Effector memory CD4-positive, alpha-beta T cell (primary cell): ENCODE data around the gene AGPAT3.

ENCODE experiments used
- DNase-seq, 3 donors: peaks; one replicate each; pipeline ENCODE4 v3.0.0-alpha.2; 2020
- H3K27ac ChIP-seq: 2 replicates; pipeline ENCODE4 v1.7.0; 2013; ENCODE audit warnings: mild to moderate bottlenecking, low read length, moderate library complexity; ENCODE audit not compliant: insufficient read depth, poor library complexity, severe bottlenecking
- H3K27me3 ChIP-seq: replicated peaks from 2 replicates; pipeline ENCODE4 v1.7.0; 2013; ENCODE audit warnings: mild to moderate bottlenecking, low read length; ENCODE audit not compliant: insufficient read depth, control insufficient read depth, poor library complexity, severe bottlenecking
- H3K36me3 ChIP-seq: 2 replicates; pipeline ENCODE4 v1.7.0; 2013; ENCODE audit warnings: mild to moderate bottlenecking, low read length, moderate library complexity; ENCODE audit not compliant: control insufficient read depth, insufficient read depth
- H3K4me1 ChIP-seq: 2 replicates; pipeline ENCODE4 v1.7.0; 2013; ENCODE audit warnings: low read length, mild to moderate bottlenecking; ENCODE audit not compliant: control insufficient read depth, insufficient read depth, poor library complexity, severe bottlenecking
- H3K4me3 ChIP-seq: 2 replicates; pipeline ENCODE4 v1.7.0; 2013; ENCODE audit warnings: low read length, low read depth, mild to moderate bottlenecking; ENCODE audit not compliant: insufficient read depth, poor library complexity, severe bottlenecking
- H3K9me3 ChIP-seq: 2 replicates; pipeline ENCODE4 v1.7.0; 2013; ENCODE audit warnings: mild to moderate bottlenecking, low read length, moderate library complexity; ENCODE audit not compliant: control insufficient read depth

Gene AGPAT3

DNA sequence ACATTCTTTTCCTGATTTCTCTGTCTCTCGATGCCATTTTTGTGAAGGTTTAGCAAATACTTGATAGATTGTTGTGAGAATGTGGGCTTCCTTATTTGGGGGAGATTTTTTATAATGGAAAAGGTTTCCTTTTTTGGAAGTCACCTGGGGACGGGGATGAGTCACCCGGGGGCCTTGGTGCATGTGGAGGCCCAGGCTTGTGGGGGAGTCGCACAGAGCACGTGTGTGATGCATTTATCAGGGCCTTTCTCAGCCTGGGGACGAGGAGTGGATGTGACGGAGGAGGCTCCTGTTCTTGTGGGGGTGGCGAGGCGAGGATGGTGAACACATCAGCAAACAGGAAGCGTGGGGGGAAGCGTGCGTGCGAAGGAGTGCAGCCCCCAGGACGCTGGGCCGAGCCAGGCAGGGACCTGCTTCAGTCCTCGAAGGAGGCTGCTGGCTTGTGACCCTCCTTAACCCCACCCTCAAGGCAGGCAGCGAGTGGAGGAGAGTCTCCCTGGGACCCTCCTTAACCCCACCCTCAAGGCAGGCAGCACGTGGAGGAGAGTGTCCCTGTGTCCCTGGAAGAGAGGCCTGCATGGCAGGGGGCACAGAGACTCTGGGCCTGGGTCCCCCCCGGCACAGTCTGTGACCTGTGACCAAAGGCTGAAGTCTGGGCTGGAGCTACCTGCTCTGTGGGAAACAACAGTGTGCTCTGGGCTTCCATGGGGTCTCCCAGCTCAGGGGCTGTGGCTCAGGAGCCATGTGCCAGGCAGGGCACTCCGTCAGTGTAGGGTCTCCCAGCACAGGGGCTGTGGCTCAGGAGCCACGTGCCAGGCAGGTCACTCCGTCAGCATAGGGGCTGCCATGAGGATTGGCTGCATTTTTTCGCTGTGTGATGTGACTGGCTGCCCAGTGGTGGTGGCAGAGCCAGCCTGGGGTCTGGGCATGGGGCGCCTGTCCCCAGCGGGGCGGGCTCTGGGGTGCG lies 57.2 kb downstream of the AGPAT3 start:
- H3K4me1 ChIP-seq: peaks cover 27% of the 10 kb centered on the region
- no peaks in the 10 kb centered on the region for H3K9me3 ChIP-seq
- H3K4me3 ChIP-seq: no peak overlapping the region
- H3K27ac ChIP-seq: peak overlapping the region; percentile 47
- DNase-seq: peak in 1 of 3 donors; percentile 19
- H3K27me3 ChIP-seq: no peaks in the 10 kb centered on the region
- peaks cover 9% of the 10 kb centered on the region for H3K36me3 ChIP-seq

DNA sequence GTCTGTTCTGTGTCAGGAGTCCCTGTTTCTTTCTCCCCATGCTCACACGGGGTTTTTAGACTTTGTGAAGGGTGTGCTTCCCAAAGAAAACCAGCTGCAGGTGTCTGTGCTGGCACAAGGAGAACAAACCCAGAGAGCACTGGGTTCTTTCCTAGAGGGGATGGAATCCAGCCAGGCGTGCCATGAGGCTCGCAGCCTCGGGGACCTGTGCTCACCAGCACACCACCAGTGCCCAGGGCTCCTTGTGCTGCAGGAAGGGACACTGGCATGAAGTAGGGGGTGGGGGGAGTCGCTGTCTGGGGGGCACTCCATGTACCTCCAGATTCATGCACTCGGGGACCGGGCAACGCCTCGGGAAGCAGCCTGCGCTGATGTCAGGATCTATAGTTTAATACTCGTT lies 57.9 kb downstream of the AGPAT3 start:
- Histone ChIP-seq H3K4me3 (no peak overlapping the region), H3K4me1 (peaks cover 22% of the 10 kb centered on the region), H3K27me3 (no peaks in the 10 kb centered on the region), H3K9me3 (no peaks in the 10 kb centered on the region), H3K27ac (no peak overlapping the region), H3K36me3 (peaks cover 10% of the 10 kb centered on the region)
- DNase-seq: no peak

DNA sequence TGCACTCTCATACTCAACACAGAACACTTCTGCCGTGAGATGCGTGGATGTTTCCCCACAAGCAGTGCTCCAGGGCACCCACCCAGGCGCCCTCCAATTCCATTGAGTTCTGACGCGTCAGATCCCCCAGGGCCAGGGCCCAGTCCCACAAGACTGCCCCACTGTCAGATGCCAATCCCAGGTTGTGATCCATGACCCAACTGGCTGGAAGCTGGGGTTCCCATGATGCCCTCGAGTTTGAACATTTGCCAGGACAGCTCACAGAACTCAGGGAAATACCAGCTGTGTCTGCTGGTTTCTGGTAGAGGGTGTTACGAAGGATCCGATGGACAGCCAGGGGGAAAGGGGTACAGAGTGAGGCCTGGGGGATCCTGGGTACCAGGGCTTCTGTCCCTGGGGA lies 58.4 kb downstream of the AGPAT3 start:
- Histone ChIP-seq H3K36me3 (peaks cover 14% of the 10 kb centered on the region), H3K9me3 (no peaks in the 10 kb centered on the region), H3K4me1 (peaks cover 22% of the 10 kb centered on the region), H3K27ac (no peak overlapping the region), H3K27me3 (no peaks in the 10 kb centered on the region), H3K4me3 (no peak overlapping the region)
- no peak for DNase-seq

DNA sequence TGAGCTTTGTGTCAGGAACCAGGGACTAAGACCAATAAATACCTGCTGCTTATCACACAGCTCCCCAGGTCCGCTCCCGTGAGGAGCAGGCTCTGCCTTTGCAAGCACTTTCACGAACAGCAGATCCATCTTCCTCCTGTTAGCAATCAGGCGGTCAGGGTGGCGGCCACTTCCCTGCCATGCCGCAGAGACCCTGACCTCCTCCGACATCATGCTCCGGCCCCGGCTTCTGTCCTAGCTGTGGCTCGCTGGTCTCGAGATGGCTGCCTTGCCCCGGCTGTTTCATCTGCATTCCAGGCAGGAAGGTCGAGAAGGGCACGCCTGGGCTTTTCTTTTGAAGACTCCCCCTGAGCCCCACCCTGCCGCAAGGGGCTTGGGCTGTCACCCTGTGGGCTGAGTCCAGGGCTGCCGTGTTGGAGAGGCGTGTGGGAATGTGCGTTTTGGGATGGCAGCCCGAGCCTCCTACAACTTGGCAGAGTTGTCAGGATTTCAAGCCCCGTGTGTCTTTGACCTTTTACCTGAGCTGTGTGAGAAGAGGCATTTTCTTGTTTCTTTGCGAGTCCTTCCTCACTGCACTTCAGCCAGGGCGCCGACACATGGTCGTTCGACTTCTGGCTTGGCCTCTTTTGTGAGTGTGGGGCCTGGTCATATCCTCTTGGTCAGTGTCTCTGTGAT lies 59.5 kb downstream of the AGPAT3 start:
- H3K9me3 ChIP-seq: no peaks in the 10 kb centered on the region
- peaks cover 19% of the 10 kb centered on the region for H3K36me3 ChIP-seq
- no peak overlapping the region for H3K27ac ChIP-seq
- no peak for DNase-seq
- H3K27me3 ChIP-seq: no peaks in the 10 kb centered on the region
- H3K4me1 ChIP-seq: peaks cover 22% of the 10 kb centered on the region
- H3K4me3 ChIP-seq: no peak overlapping the region

DNA sequence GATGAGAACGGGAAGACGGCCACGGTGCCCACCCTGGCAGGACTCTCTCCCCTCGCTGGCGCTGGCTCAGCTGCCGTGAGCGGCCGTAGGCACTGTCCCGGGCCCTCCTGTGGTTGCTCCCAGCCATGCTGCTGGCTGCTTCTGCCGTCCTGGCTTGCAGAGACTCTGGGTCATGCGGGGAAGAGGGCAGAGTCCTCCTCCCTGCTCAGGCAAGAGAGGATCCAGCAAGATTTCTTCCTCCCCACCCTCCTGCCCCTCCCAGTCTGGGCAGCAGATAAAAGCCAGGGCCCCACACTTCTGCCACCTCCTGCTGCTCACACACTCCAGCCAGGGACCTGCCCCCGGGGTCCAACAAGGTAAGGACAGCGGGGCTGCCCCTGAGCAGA lies 60.1 kb downstream of the AGPAT3 start:
- H3K9me3 ChIP-seq: no peaks in the 10 kb centered on the region
- H3K27me3 ChIP-seq: no peaks in the 10 kb centered on the region
- peaks cover 22% of the 10 kb centered on the region for H3K4me1 ChIP-seq
- DNase-seq: no peak
- H3K27ac ChIP-seq: no peak overlapping the region
- peaks cover 23% of the 10 kb centered on the region for H3K36me3 ChIP-seq
- H3K4me3 ChIP-seq: no peak overlapping the region

DNA sequence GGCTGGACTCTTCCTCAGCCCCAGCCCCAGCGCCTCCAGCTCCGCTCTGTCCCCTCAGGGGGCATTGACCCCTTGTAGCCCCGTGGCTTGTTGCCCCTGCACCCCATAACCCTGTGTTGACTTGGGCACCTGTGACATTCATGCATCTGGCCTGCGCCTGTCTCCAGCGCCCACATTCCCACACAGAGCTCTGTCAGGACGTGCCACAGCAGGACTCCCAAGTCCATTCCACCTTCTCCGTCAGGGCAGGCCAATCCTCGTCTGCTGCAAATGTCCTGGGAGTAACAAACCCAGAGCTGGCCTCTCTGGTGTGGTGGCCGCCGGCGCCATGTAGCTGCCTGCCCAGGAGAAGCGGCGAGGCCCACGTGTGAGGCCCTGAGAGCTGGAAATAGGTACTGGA lies 60.6 kb downstream of the AGPAT3 start:
- no peaks in the 10 kb centered on the region for H3K9me3 ChIP-seq
- peaks cover 23% of the 10 kb centered on the region for H3K36me3 ChIP-seq
- peaks cover 19% of the 10 kb centered on the region for H3K4me1 ChIP-seq
- H3K27me3 ChIP-seq: no peaks in the 10 kb centered on the region
- no peak overlapping the region for H3K27ac ChIP-seq
- H3K4me3 ChIP-seq: no peak overlapping the region
- DNase-seq: no peak

DNA sequence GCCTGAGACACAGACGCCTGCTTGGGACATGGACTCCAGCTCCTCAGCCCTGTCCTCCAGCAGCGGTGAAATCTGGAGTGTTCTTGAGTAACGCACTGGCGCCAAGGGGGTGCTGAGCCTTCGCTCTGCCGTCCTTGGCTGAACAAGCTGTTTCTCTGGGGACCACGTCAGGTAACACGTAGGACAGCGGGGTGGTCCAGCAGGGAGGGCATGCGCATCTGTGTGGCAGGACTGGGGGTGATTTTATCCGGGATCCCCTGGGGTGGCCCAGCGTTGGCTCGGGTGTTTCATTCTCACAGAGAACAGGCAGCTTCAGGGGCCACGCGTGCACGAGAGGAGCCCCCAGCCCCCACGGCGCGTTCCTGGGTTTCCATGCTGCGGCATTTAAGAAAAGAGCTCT lies 61.2 kb downstream of the AGPAT3 start:
- no peaks in the 10 kb centered on the region for H3K9me3 ChIP-seq
- H3K4me1 ChIP-seq: peaks cover 15% of the 10 kb centered on the region
- no peak overlapping the region for H3K27ac ChIP-seq
- H3K4me3 ChIP-seq: no peak overlapping the region
- H3K27me3 ChIP-seq: no peaks in the 10 kb centered on the region
- H3K36me3 ChIP-seq: peaks cover 23% of the 10 kb centered on the region
- no peak for DNase-seq

DNA sequence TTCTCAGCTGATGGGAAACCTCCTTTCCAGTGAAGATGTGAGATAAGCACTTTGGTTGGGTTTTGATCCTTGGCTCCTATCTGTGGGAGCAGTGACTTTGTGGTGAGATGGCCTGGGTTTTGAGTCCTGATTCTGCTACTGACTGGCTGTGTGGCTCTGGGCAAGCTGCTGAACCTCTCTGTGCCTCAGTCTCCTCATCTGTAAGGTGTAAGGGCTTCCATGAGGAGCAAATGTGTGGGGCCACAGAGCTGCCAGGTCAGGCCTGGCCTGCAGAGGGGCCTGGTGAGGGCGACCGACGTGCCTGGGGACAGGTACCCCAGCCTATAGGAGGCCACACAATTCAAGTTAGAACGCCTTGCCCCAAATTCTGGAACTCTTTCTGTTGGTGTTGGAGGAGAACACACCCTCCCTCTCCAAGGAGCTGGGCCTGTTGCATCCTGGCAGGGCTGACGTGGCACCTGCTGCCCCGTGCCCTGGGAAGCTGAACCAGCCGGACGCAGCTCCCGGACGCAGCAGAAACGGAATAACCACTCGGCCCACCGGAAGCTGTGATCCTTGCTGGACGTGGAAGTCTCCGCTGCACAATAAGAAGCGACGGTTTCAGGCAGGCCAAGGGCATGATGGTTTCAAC lies 62.7 kb downstream of the AGPAT3 start:
- no peak overlapping the region for H3K4me3 ChIP-seq
- no peak overlapping the region for H3K27ac ChIP-seq
- peaks cover 23% of the 10 kb centered on the region for H3K36me3 ChIP-seq
- H3K4me1 ChIP-seq: no peaks in the 10 kb centered on the region
- H3K9me3 ChIP-seq: no peaks in the 10 kb centered on the region
- no peaks in the 10 kb centered on the region for H3K27me3 ChIP-seq
- no peak for DNase-seq

DNA sequence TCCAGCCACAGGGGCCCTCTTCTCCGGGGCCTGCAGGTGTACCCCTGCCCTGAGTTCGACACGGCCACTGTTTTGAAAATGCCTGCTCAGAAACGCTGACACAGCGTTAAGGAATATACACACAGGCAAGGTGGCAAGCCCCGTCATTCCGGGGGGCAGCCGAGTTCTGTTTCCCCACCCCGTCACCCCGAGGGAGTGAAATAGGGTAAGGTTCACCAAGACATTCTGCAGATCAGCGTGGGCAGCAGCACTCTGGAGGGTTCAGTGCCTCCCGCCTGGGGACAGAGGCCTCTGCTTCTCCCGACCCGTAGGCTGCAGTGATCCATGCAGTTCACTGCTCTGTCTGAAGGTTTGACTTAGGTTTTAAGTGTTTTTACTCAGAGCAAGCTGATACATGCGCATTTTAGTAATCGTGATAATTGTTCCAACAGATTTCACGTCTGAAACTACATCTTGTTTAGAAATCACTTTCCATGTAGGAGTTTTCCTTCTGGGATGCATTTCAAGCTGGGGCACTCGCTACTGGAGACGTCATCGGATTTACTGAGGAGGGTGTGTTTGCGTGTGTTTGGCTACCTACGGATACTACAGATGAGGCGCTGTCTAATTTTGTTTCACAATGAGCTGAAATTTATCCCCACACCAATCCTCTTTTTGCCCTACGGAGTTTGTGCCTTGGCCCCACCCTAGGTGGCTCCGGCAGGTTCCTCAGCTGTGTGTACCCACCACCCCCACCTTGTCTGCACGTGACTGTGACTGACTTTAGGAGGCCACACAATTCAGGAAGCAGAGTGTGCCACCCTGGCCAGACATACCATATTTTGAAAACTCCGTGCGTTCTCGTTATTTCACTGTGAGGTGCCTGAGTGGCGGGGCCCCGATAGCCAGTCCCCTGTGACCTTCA lies 63.5 kb downstream of the AGPAT3 start:
- Histone ChIP-seq H3K4me3 (no peak overlapping the region), H3K27ac (no peak overlapping the region), H3K9me3 (no peaks in the 10 kb centered on the region), H3K4me1 (no peaks in the 10 kb centered on the region), H3K36me3 (peaks cover 24% of the 10 kb centered on the region), H3K27me3 (no peaks in the 10 kb centered on the region)
- DNase-seq: no peak
